ENCODE results near the gene CINP.
A peak's percentile ranks its signal among the peaks of the same experiment; 100 is the strongest.
"Not testable (repeated sequence)": the region's sequence is repeated elsewhere in the genome, so short reads cannot be mapped to it uniquely, and the experiment has no call there.

Gene CINP

GRCh38 chr14:102353126-102353619 is 9.5 kb downstream of the CINP start:
- DNase-seq (ENCODE audit: low spot score): no peak

- no peak for DNase-seq (ENCODE audit: low spot score)
These were observed 10.5 kb downstream of the CINP start for GRCh38 chr14:102352213-102352612.

- DNase-seq (ENCODE audit: low spot score): not testable (repeated sequence)
These were observed 11.1 kb downstream of the CINP start for GRCh38 chr14:102351593-102351992.

GRCh38 chr14:102351023-102351422 is 11.7 kb downstream of the CINP start:
- no peak for DNase-seq (ENCODE audit: low spot score)

- no peak for DNase-seq (ENCODE audit: low spot score)
These were observed 14.3 kb downstream of the CINP start for GRCh38 chr14:102348376-102348775.

GRCh38 chr14:102346645-102347044 is 16.0 kb downstream of the CINP start:
- no peak for DNase-seq (ENCODE audit: low spot score)

GRCh38 chr14:102345232-102345631 is 17.5 kb downstream of the CINP start:
- DNase-seq (ENCODE audit: low spot score): no peak

- peak; percentile 95 for DNase-seq (ENCODE audit: low spot score)
These were observed 18.2 kb downstream of the CINP start for GRCh38 chr14:102344485-102344884.

- no peak for DNase-seq (ENCODE audit: low spot score)
These were observed 18.6 kb downstream of the CINP start for GRCh38 chr14:102344084-102344483.

GRCh38 chr14:102342238-102342637 is 20.5 kb downstream of the CINP start:
- no peak for DNase-seq (ENCODE audit: low spot score)

GRCh38 chr14:102341566-102341965 is 21.1 kb downstream of the CINP start:
- DNase-seq (ENCODE audit: low spot score): no peak

GRCh38 chr14:102338724-102339123 is 24.0 kb downstream of the CINP start:
- DNase-seq (ENCODE audit: low spot score): no peak

- no peak for DNase-seq (ENCODE audit: low spot score)
These were observed 27.5 kb downstream of the CINP start for GRCh38 chr14:102335163-102335562.

- DNase-seq (ENCODE audit: low spot score): no peak
These were observed 28.6 kb downstream of the CINP start for GRCh38 chr14:102333795-102334705.

- no peak for DNase-seq (ENCODE audit: low spot score)
These were observed 29.3 kb downstream of the CINP start for GRCh38 chr14:102333390-102333789.

- DNase-seq (ENCODE audit: low spot score): no peak
These were observed 31.9 kb downstream of the CINP start for GRCh38 chr14:102330806-102331205.

GRCh38 chr14:102329381-102329780 is 33.3 kb downstream of the CINP start:
- DNase-seq (ENCODE audit: low spot score): not testable (repeated sequence)

GRCh38 chr14:102326583-102326982 is 36.1 kb downstream of the CINP start:
- no peak for DNase-seq (ENCODE audit: low spot score)

- no peak for DNase-seq (ENCODE audit: low spot score)
These were observed 36.8 kb downstream of the CINP start for GRCh38 chr14:102325791-102326345.

- peak; percentile 75 for DNase-seq (ENCODE audit: low spot score)
These were observed 39.6 kb downstream of the CINP start for GRCh38 chr14:102323102-102323501.

GRCh38 chr14:102321456-102322422 is 41.0 kb downstream of the CINP start:
- no peak for DNase-seq (ENCODE audit: low spot score)

Measured in putamen (tissue), 1 donor.